Measurements from ENCODE around the gene EPB41L1.

Gene EPB41L1

DNA sequence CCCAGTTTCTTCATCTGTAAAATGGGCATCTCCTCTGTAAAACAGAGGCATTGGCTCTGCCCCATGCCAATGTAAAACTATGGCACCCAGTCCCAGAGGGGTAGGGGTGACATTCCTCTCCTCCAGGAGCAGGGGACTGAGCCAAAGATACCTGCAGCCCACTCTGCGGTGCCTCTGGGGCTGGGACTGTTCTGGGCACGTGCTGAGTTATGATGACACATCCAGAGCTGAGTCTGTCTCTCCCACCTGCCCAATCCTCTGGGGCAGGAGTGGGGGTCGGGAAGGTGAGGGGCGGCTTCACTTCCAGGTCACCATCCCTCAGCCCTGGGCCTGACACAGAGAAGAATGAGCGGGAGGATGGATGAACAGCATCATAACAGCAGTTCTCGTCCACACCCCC lies 111.6 kb downstream of the EPB41L1 start:
- Histone ChIP-seq H4K8ac (ENCODE audit: low read depth, low read length) (no peak overlapping the region), H3K18ac (ENCODE audit: low read length) (no peak overlapping the region), H3K27ac (replicated peaks; ENCODE audit: low read length) (no peak overlapping the region), H4K91ac (ENCODE audit: low read depth, low read length, poor library complexity) (no peak overlapping the region), H3K23ac (ENCODE audit: low read depth, low read length, poor library complexity) (no peak overlapping the region), H2BK120ac (ENCODE audit: low read depth, low read length) (no peak overlapping the region), H3K9ac (ENCODE audit: low read depth, low read length, poor library complexity) (peak overlapping the region; percentile 6), H3K4me2 (ENCODE audit: insufficient read depth, low read length, poor library complexity, severe bottlenecking) (no peak overlapping the region), H3K36me3 (replicated peaks in 1 of 2; ENCODE audit: control insufficient read depth in 2 of 2, insufficient read depth in 2 of 2, low read length in 2 of 2) (no peaks in the 10 kb centered on the region), H2AFZ (ENCODE audit: low read length) (no peak overlapping the region), H2BK5ac (ENCODE audit: low read length) (no peak overlapping the region), H3K4ac (ENCODE audit: low read length) (no peak overlapping the region), H3K27me3 (ENCODE audit: control insufficient read depth in 3 of 3, insufficient read depth in 3 of 3, low read depth in 1 of 3, low read length in 3 of 3) (no peaks in the 10 kb centered on the region), H3K14ac (ENCODE audit: low read length) (no peak overlapping the region), H2BK12ac (ENCODE audit: low read length) (no peak overlapping the region), H2AK5ac (ENCODE audit: low read depth, low read length) (no peak overlapping the region), H3K4me1 (ENCODE audit: control insufficient read depth in 2 of 2, insufficient read depth in 1 of 2, low read depth in 1 of 2, low read length in 2 of 2) (peaks cover 4 to 8% of the 10 kb centered on the region in 2 donors), H2BK15ac (ENCODE audit: low read length) (no peak overlapping the region), H3K79me1 (ENCODE audit: low read depth, low read length) (no peaks in the 10 kb centered on the region), H3K4me3 (ENCODE audit: low read length in 2 of 2) (no peak overlapping the region), H3K9me3 (replicated peaks in 1 of 2; ENCODE audit: control insufficient read depth in 2 of 2, insufficient read depth in 1 of 2, low read depth in 1 of 2, low read length in 2 of 2) (no peaks in the 10 kb centered on the region)
- no CpG with 5 or more reads among the region's 6 CpGs for WGBS, 2 donors (ENCODE audit: extremely low coverage in 2 of 2, insufficient read length in 2 of 2, insufficient replicate concordance in 1 of 2)
- no peak for DNase-seq (ENCODE audit: low spot score)

DNA sequence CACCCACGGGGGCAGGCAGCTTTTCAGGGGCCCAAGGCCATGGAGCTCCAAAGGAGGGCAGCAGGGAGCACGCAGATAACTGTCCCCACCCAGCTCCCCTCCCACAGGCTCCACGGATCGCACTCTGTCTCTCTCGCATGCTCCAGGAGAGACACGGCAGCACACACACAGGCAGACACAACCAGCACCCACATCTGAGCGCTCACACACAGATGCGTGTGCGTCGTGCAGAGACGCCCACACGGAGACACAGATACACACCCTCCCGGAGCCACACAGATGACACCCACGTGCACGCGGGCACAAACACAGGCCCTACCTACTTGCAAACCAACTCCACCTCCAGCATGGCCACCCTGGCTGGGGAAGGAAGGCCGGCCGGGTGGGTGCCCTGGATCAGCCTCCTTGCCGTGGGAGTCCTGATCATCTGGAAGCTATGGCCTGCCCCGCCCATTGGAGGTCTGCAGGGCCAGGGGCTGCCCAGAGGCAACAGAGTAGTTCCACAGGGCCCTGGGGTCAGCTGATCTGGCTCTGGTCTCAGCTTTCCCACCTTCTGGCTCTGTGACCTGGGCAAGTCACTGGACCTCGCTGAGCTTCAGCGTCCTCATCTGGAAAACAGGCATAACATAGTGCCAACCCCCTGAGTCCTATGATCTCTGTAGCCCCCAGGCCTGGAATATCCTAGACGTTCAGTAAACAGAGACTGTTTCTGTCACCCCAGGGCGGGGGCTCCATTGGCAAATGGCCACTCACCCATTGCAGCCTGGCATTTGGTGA lies 113.3 kb downstream of the EPB41L1 start:
- H2BK15ac ChIP-seq (ENCODE audit: low read length): peak overlapping the region; percentile 37
- H2AK5ac ChIP-seq (ENCODE audit: low read depth, low read length): peak overlapping the region; percentile 3
- peaks cover 4 to 11% of the 10 kb centered on the region in 2 donors for H3K4me1 ChIP-seq (ENCODE audit: control insufficient read depth in 2 of 2, insufficient read depth in 1 of 2, low read depth in 1 of 2, low read length in 2 of 2)
- no peak for DNase-seq (ENCODE audit: low spot score)
- H3K27me3 ChIP-seq (ENCODE audit: control insufficient read depth in 3 of 3, insufficient read depth in 3 of 3, low read depth in 1 of 3, low read length in 3 of 3): no peaks in the 10 kb centered on the region
- H4K91ac ChIP-seq (ENCODE audit: low read depth, low read length, poor library complexity): peak overlapping the region; percentile 40
- H3K4me2 ChIP-seq (ENCODE audit: insufficient read depth, low read length, poor library complexity, severe bottlenecking): no peak overlapping the region
- no peak overlapping the region for H2BK5ac ChIP-seq (ENCODE audit: low read length)
- peak overlapping the region; percentile 87 for H3K23ac ChIP-seq (ENCODE audit: low read depth, low read length, poor library complexity)
- H3K9me3 ChIP-seq (replicated peaks in 1 of 2; ENCODE audit: control insufficient read depth in 2 of 2, insufficient read depth in 1 of 2, low read depth in 1 of 2, low read length in 2 of 2): no peaks in the 10 kb centered on the region
- H2AFZ ChIP-seq (ENCODE audit: low read length): peak overlapping the region; percentile 9
- no peak overlapping the region for H2BK120ac ChIP-seq (ENCODE audit: low read depth, low read length)
- WGBS, 2 donors (ENCODE audit: extremely low coverage in 2 of 2, insufficient read length in 2 of 2, insufficient replicate concordance in 1 of 2): no CpG with 5 or more reads among the region's 24 CpGs
- H2BK12ac ChIP-seq (ENCODE audit: low read length): no peak overlapping the region
- H3K27ac ChIP-seq (replicated peaks; ENCODE audit: low read length): no peak overlapping the region
- H4K8ac ChIP-seq (ENCODE audit: low read depth, low read length): no peak overlapping the region
- no peaks in the 10 kb centered on the region for H3K79me1 ChIP-seq (ENCODE audit: low read depth, low read length)
- peak overlapping the region; percentile 42 for H3K14ac ChIP-seq (ENCODE audit: low read length)
- H3K18ac ChIP-seq (ENCODE audit: low read length): peak overlapping the region; percentile 87
- H3K4ac ChIP-seq (ENCODE audit: low read length): peak overlapping the region; percentile 17
- no peaks in the 10 kb centered on the region for H3K36me3 ChIP-seq (replicated peaks in 1 of 2; ENCODE audit: control insufficient read depth in 2 of 2, insufficient read depth in 2 of 2, low read length in 2 of 2)
- no peak overlapping the region for H3K9ac ChIP-seq (ENCODE audit: low read depth, low read length, poor library complexity)
- H3K4me3 ChIP-seq (ENCODE audit: low read length in 2 of 2): no peak overlapping the region

DNA sequence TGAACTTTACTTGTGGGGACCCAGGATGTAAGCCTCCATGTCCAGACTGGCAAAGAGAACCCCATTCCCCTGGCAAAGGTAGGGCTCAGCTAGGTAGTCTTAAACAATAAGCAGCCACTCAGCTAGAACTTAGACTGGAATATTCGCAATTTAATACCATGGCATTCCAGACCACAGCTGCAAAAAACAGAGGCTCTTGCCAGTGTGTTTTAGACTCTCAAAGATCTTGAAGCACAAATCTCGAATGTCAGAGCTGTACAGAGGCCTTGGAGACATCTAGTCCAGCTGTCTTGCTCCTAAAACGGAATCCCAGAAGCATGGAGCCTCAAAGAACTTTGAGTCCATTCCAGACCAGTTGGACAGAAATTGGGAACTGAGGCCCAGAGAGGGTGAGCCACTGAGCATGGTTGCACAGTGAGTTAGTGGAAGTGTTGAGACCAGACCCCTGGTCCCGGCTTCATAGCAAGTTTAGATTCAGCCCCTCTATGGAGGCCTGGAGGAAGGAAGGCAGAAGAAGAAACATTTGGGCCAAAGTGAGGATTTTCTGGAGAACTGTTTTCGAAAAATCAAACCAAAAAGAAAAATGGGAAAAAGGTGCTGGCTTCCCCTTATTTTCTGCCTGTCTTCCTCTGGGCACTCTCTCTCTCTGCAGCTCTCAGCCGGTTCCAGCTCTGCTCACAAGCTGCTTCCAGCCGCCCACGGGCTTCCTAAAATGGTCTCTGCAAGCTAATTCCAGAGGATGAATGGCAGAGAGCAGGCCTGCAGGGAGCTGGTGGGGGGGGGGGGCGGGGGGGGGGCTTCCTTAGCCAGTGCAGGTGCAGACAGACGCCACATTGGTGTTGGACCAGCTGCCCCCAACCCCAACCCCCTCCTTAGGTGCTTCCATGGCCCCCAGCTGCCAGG lies 114.2 kb downstream of the EPB41L1 start:
- H2BK120ac ChIP-seq (ENCODE audit: low read depth, low read length): no peak overlapping the region
- no peak overlapping the region for H2BK12ac ChIP-seq (ENCODE audit: low read length)
- no peak overlapping the region for H3K4me3 ChIP-seq (ENCODE audit: low read length in 2 of 2)
- H3K4me2 ChIP-seq (ENCODE audit: insufficient read depth, low read length, poor library complexity, severe bottlenecking): no peak overlapping the region
- H3K27ac ChIP-seq (replicated peaks; ENCODE audit: low read length): peak overlapping the region; percentile 25
- no peak overlapping the region for H4K8ac ChIP-seq (ENCODE audit: low read depth, low read length)
- no peak overlapping the region for H3K14ac ChIP-seq (ENCODE audit: low read length)
- H2BK5ac ChIP-seq (ENCODE audit: low read length): no peak overlapping the region
- H3K23ac ChIP-seq (ENCODE audit: low read depth, low read length, poor library complexity): no peak overlapping the region
- no peak overlapping the region for H3K18ac ChIP-seq (ENCODE audit: low read length)
- H2AK5ac ChIP-seq (ENCODE audit: low read depth, low read length): peak overlapping the region; percentile 3
- no peak overlapping the region for H2BK15ac ChIP-seq (ENCODE audit: low read length)
- no CpG with 5 or more reads among the region's 10 CpGs for WGBS, 2 donors (ENCODE audit: extremely low coverage in 2 of 2, insufficient read length in 2 of 2, insufficient replicate concordance in 1 of 2)
- H3K9me3 ChIP-seq (replicated peaks in 1 of 2; ENCODE audit: control insufficient read depth in 2 of 2, insufficient read depth in 1 of 2, low read depth in 1 of 2, low read length in 2 of 2): no peaks in the 10 kb centered on the region
- H3K9ac ChIP-seq (ENCODE audit: low read depth, low read length, poor library complexity): no peak overlapping the region
- no peak overlapping the region for H3K4ac ChIP-seq (ENCODE audit: low read length)
- peak overlapping the region; percentile 3 for H2AFZ ChIP-seq (ENCODE audit: low read length)
- no peaks in the 10 kb centered on the region for H3K27me3 ChIP-seq (ENCODE audit: control insufficient read depth in 3 of 3, insufficient read depth in 3 of 3, low read depth in 1 of 3, low read length in 3 of 3)
- H3K4me1 ChIP-seq (ENCODE audit: control insufficient read depth in 2 of 2, insufficient read depth in 1 of 2, low read depth in 1 of 2, low read length in 2 of 2): peaks cover 4 to 12% of the 10 kb centered on the region in 2 donors
- H4K91ac ChIP-seq (ENCODE audit: low read depth, low read length, poor library complexity): no peak overlapping the region
- DNase-seq (ENCODE audit: low spot score): no peak
- H3K36me3 ChIP-seq (replicated peaks in 1 of 2; ENCODE audit: control insufficient read depth in 2 of 2, insufficient read depth in 2 of 2, low read length in 2 of 2): no peaks in the 10 kb centered on the region
- no peaks in the 10 kb centered on the region for H3K79me1 ChIP-seq (ENCODE audit: low read depth, low read length)

DNA sequence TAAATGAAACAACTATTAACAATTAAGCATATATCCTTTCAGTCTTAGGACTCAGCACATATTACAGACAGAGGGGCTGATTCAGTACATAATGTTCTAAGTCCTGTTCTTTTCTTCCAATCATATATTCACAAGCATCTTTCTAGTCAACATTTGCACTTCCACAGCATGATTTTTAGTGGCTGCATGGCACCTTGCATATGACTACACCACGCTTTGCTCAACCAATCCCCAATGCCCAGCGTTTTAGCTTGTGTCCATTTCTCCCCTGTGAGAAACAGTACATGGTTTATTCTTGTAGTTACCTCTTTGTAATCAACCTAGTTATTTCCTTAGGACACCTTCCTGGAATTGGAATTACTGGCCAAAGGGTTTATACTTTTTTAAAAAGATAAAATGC lies 115.0 kb downstream of the EPB41L1 start:
- H3K27me3 ChIP-seq (ENCODE audit: control insufficient read depth in 3 of 3, insufficient read depth in 3 of 3, low read depth in 1 of 3, low read length in 3 of 3): no peaks in the 10 kb centered on the region
- no peak overlapping the region for H2BK5ac ChIP-seq (ENCODE audit: low read length)
- H3K4ac ChIP-seq (ENCODE audit: low read length): no peak overlapping the region
- H3K27ac ChIP-seq (replicated peaks; ENCODE audit: low read length): no peak overlapping the region
- H2BK12ac ChIP-seq (ENCODE audit: low read length): no peak overlapping the region
- peak overlapping the region; percentile 8 for H2AFZ ChIP-seq (ENCODE audit: low read length)
- no peak overlapping the region for H3K9ac ChIP-seq (ENCODE audit: low read depth, low read length, poor library complexity)
- no peak for DNase-seq (ENCODE audit: low spot score)
- no CpG with 5 or more reads among the region's 2 CpGs for WGBS, 2 donors (ENCODE audit: extremely low coverage in 2 of 2, insufficient read length in 2 of 2, insufficient replicate concordance in 1 of 2)
- no peak overlapping the region for H4K91ac ChIP-seq (ENCODE audit: low read depth, low read length, poor library complexity)
- H2AK5ac ChIP-seq (ENCODE audit: low read depth, low read length): no peak overlapping the region
- H3K18ac ChIP-seq (ENCODE audit: low read length): no peak overlapping the region
- H3K14ac ChIP-seq (ENCODE audit: low read length): no peak overlapping the region
- H3K4me3 ChIP-seq (ENCODE audit: low read length in 2 of 2): no peak overlapping the region
- H4K8ac ChIP-seq (ENCODE audit: low read depth, low read length): no peak overlapping the region
- peaks cover 10 to 19% of the 10 kb centered on the region in 2 donors for H3K4me1 ChIP-seq (ENCODE audit: control insufficient read depth in 2 of 2, insufficient read depth in 1 of 2, low read depth in 1 of 2, low read length in 2 of 2)
- H3K23ac ChIP-seq (ENCODE audit: low read depth, low read length, poor library complexity): no peak overlapping the region
- no peaks in the 10 kb centered on the region for H3K79me1 ChIP-seq (ENCODE audit: low read depth, low read length)
- no peak overlapping the region for H2BK120ac ChIP-seq (ENCODE audit: low read depth, low read length)
- H3K9me3 ChIP-seq (replicated peaks in 1 of 2; ENCODE audit: control insufficient read depth in 2 of 2, insufficient read depth in 1 of 2, low read depth in 1 of 2, low read length in 2 of 2): no peaks in the 10 kb centered on the region
- H3K4me2 ChIP-seq (ENCODE audit: insufficient read depth, low read length, poor library complexity, severe bottlenecking): no peak overlapping the region
- no peak overlapping the region for H2BK15ac ChIP-seq (ENCODE audit: low read length)
- no peaks in the 10 kb centered on the region for H3K36me3 ChIP-seq (replicated peaks in 1 of 2; ENCODE audit: control insufficient read depth in 2 of 2, insufficient read depth in 2 of 2, low read length in 2 of 2)

Data from neuronal stem cell (in vitro differentiated cells).